ENCODE data around the gene MTUS2. TPM values are rescaled to one million over a fixed set of nuclear protein-coding genes. Genes with fewer than 3 reads are reported as not detected.

MTUS2 gene
- total and polyA plus RNA-seq, 3 experiments from 2014 or later = 0.60 TPM; not detected in 2

- no peaks in the 10 kb centered on the region for H3K27me3 ChIP-seq (ENCODE audit: insufficient read depth, low read length, poor library complexity, severe bottlenecking)
- peaks cover 3 to 7% (median 5%) of the 10 kb centered on the region in 3 donors for H3K4me1 Mint-ChIP-seq
These were observed 202.3 kb downstream of the MTUS2 start for GRCh38 chr13:29022410-29022809.

GRCh38 chr13:29022968-29023367 is 202.8 kb downstream of the MTUS2 start:
- Mint-ChIP-seq H3K27ac (no peak overlapping the region), H3K9me3 (peaks cover 0 to 3% (median 0%) of the 10 kb centered on the region in 5 donors), H3K36me3 (no peaks in the 10 kb centered on the region), H3K27me3 (peaks cover 0 to 4% of the 10 kb centered on the region in 2 donors), H3K4me1 (peaks cover 3 to 7% (median 5%) of the 10 kb centered on the region in 3 donors), H3K4me3 (no peak overlapping the region)
- no peak for DNase-seq
- Histone ChIP-seq H3K4me3 (ENCODE audit: low read length) (no peak overlapping the region), H3K27me3 (ENCODE audit: insufficient read depth, low read length, poor library complexity, severe bottlenecking) (no peaks in the 10 kb centered on the region), H3K36me3 (ENCODE audit: insufficient read depth, low read length) (no peaks in the 10 kb centered on the region), H3K9me3 (ENCODE audit: low read length) (no peaks in the 10 kb centered on the region), H3K27ac (ENCODE audit: low read depth, low read length) (no peak overlapping the region), H3K4me1 (ENCODE audit: insufficient read depth, low read length) (no peaks in the 10 kb centered on the region)
- ChIA-PET CTCF (no interaction called here), POLR2A (no interaction called here)

More at GRCh38 chr13:29022410-29022809, 202.3 kb downstream of the MTUS2 start:
- Mint-ChIP-seq H3K27me3 (peaks cover 0 to 4% of the 10 kb centered on the region in 2 donors), H3K36me3 (no peaks in the 10 kb centered on the region), H3K4me3 (no peak overlapping the region), H3K9me3 (peaks cover 0 to 3% (median 0%) of the 10 kb centered on the region in 5 donors), H3K27ac (no peak overlapping the region)
- no peak overlapping the region for H3K4me3 ChIP-seq (ENCODE audit: low read length)
- H3K9me3 ChIP-seq (ENCODE audit: low read length) = no peaks in the 10 kb centered on the region
- DNase-seq = no peak
- H3K4me1 ChIP-seq (ENCODE audit: insufficient read depth, low read length) = no peaks in the 10 kb centered on the region
- POLR2A ChIA-PET = no interaction called here
- CTCF ChIA-PET = no interaction called here
- no peak overlapping the region for H3K27ac ChIP-seq (ENCODE audit: low read depth, low read length)
- H3K36me3 ChIP-seq (ENCODE audit: insufficient read depth, low read length) = no peaks in the 10 kb centered on the region

GRCh38 chr13:29024783-29025182 is 204.6 kb downstream of the MTUS2 start:
- Mint-ChIP-seq H3K36me3 (no peaks in the 10 kb centered on the region), H3K4me1 (peaks cover 3 to 7% (median 5%) of the 10 kb centered on the region in 3 donors), H3K9me3 (peaks cover 0 to 9% (median 2%) of the 10 kb centered on the region in 5 donors), H3K27ac (no peak overlapping the region), H3K4me3 (no peak overlapping the region), H3K27me3 (peaks cover 0 to 7% of the 10 kb centered on the region in 2 donors)
- ChIA-PET CTCF (no interaction called here), POLR2A (no interaction called here)
- DNase-seq = no peak
- Histone ChIP-seq H3K9me3 (ENCODE audit: low read length) (no peaks in the 10 kb centered on the region), H3K4me3 (ENCODE audit: low read length) (no peak overlapping the region), H3K27ac (ENCODE audit: low read depth, low read length) (no peak overlapping the region), H3K27me3 (ENCODE audit: insufficient read depth, low read length, poor library complexity, severe bottlenecking) (no peaks in the 10 kb centered on the region), H3K4me1 (ENCODE audit: insufficient read depth, low read length) (no peaks in the 10 kb centered on the region), H3K36me3 (ENCODE audit: insufficient read depth, low read length) (no peaks in the 10 kb centered on the region)

- CTCF ChIA-PET = no interaction called here
- H3K27me3 ChIP-seq (ENCODE audit: insufficient read depth, low read length, poor library complexity, severe bottlenecking) = no peaks in the 10 kb centered on the region
- H3K9me3 ChIP-seq (ENCODE audit: low read length) = no peaks in the 10 kb centered on the region
- H3K9me3 Mint-ChIP-seq = peaks cover 0 to 9% (median 0%) of the 10 kb centered on the region in 5 donors
- H3K4me1 ChIP-seq (ENCODE audit: insufficient read depth, low read length) = no peaks in the 10 kb centered on the region
- H3K4me3 ChIP-seq (ENCODE audit: low read length) = no peak overlapping the region
- no peak overlapping the region for H3K4me3 Mint-ChIP-seq
- H3K36me3 ChIP-seq (ENCODE audit: insufficient read depth, low read length) = no peaks in the 10 kb centered on the region
- peaks cover 0 to 5% of the 10 kb centered on the region in 2 donors for H3K27me3 Mint-ChIP-seq
- H3K4me1 Mint-ChIP-seq = no peaks in the 10 kb centered on the region
- H3K27ac ChIP-seq (ENCODE audit: low read depth, low read length) = no peak overlapping the region
- no peak overlapping the region for H3K27ac Mint-ChIP-seq
- POLR2A ChIA-PET = no interaction called here
- no peaks in the 10 kb centered on the region for H3K36me3 Mint-ChIP-seq
- no peak for DNase-seq
These were observed 208.7 kb downstream of the MTUS2 start for GRCh38 chr13:29028868-29029267.

GRCh38 chr13:29038700-29039099 is 218.6 kb downstream of the MTUS2 start:
- Histone ChIP-seq H3K27ac (ENCODE audit: low read depth, low read length) (no peak overlapping the region), H3K27me3 (ENCODE audit: insufficient read depth, low read length, poor library complexity, severe bottlenecking) (no peaks in the 10 kb centered on the region), H3K36me3 (ENCODE audit: insufficient read depth, low read length) (no peaks in the 10 kb centered on the region)

GRCh38 chr13:29039212-29039611 is 219.1 kb downstream of the MTUS2 start:
- DNase-seq = no peak
- Mint-ChIP-seq H3K9me3 (no peaks in the 10 kb centered on the region), H3K4me1 (no peaks in the 10 kb centered on the region), H3K27me3 (no peaks in the 10 kb centered on the region), H3K27ac (no peak overlapping the region), H3K36me3 (no peaks in the 10 kb centered on the region), H3K4me3 (no peak overlapping the region)
- H3K9me3 ChIP-seq (ENCODE audit: low read length) = no peaks in the 10 kb centered on the region
- H3K4me1 ChIP-seq (ENCODE audit: insufficient read depth, low read length) = no peaks in the 10 kb centered on the region
- no peaks in the 10 kb centered on the region for H3K36me3 ChIP-seq (ENCODE audit: insufficient read depth, low read length)
- ChIA-PET POLR2A (no interaction called here), CTCF (no interaction called here)
- H3K27ac ChIP-seq (ENCODE audit: low read depth, low read length) = no peak overlapping the region
- no peak overlapping the region for H3K4me3 ChIP-seq (ENCODE audit: low read length)
- H3K27me3 ChIP-seq (ENCODE audit: insufficient read depth, low read length, poor library complexity, severe bottlenecking) = no peaks in the 10 kb centered on the region

More at GRCh38 chr13:29038700-29039099, 218.6 kb downstream of the MTUS2 start:
- POLR2A ChIA-PET = no interaction called here
- Histone ChIP-seq H3K9me3 (ENCODE audit: low read length) (no peaks in the 10 kb centered on the region), H3K4me3 (ENCODE audit: low read length) (no peak overlapping the region), H3K4me1 (ENCODE audit: insufficient read depth, low read length) (no peaks in the 10 kb centered on the region)
- DNase-seq = no peak
- CTCF ChIA-PET = no interaction called here
- H3K9me3 Mint-ChIP-seq = no peaks in the 10 kb centered on the region
- H3K36me3 Mint-ChIP-seq = no peaks in the 10 kb centered on the region
- no peak overlapping the region for H3K4me3 Mint-ChIP-seq
- no peaks in the 10 kb centered on the region for H3K4me1 Mint-ChIP-seq
- no peaks in the 10 kb centered on the region for H3K27me3 Mint-ChIP-seq
- no peak overlapping the region for H3K27ac Mint-ChIP-seq

- H3K27me3 ChIP-seq (ENCODE audit: insufficient read depth, low read length, poor library complexity, severe bottlenecking) = no peaks in the 10 kb centered on the region
- H3K4me3 ChIP-seq (ENCODE audit: low read length) = no peak overlapping the region
- Mint-ChIP-seq H3K4me3 (no peak overlapping the region), H3K27me3 (peaks cover 0 to 5% of the 10 kb centered on the region in 2 donors), H3K4me1 (peaks cover 0 to 4% (median 0%) of the 10 kb centered on the region in 3 donors), H3K9me3 (peaks cover 0 to 15% (median 8%) of the 10 kb centered on the region in 5 donors), H3K36me3 (peaks cover 0 to 3% (median 0%) of the 10 kb centered on the region in 3 donors), H3K27ac (no peak overlapping the region)
- no peaks in the 10 kb centered on the region for H3K9me3 ChIP-seq (ENCODE audit: low read length)
- H3K36me3 ChIP-seq (ENCODE audit: insufficient read depth, low read length) = no peaks in the 10 kb centered on the region
- H3K4me1 ChIP-seq (ENCODE audit: insufficient read depth, low read length) = no peaks in the 10 kb centered on the region
- DNase-seq = no peak
- H3K27ac ChIP-seq (ENCODE audit: low read depth, low read length) = no peak overlapping the region
- CTCF ChIA-PET = no interaction called here
- POLR2A ChIA-PET = no interaction called here
These were observed 226.4 kb downstream of the MTUS2 start for GRCh38 chr13:29046588-29046987.

GRCh38 chr13:29049524-29049923 is 229.4 kb downstream of the MTUS2 start:
- H3K36me3 Mint-ChIP-seq = peaks cover 0 to 3% (median 0%) of the 10 kb centered on the region in 3 donors

More at GRCh38 chr13:29049524-29049923, 229.4 kb downstream of the MTUS2 start:
- Histone ChIP-seq H3K9me3 (ENCODE audit: low read length) (no peaks in the 10 kb centered on the region), H3K27me3 (ENCODE audit: insufficient read depth, low read length, poor library complexity, severe bottlenecking) (no peaks in the 10 kb centered on the region), H3K4me3 (ENCODE audit: low read length) (no peak overlapping the region), H3K4me1 (ENCODE audit: insufficient read depth, low read length) (no peaks in the 10 kb centered on the region), H3K27ac (ENCODE audit: low read depth, low read length) (no peak overlapping the region), H3K36me3 (ENCODE audit: insufficient read depth, low read length) (no peaks in the 10 kb centered on the region)
- ChIA-PET CTCF (no interaction called here), POLR2A (no interaction called here)
- H3K4me3 Mint-ChIP-seq = no peak overlapping the region
- H3K27me3 Mint-ChIP-seq = peaks cover 0 to 5% of the 10 kb centered on the region in 2 donors
- H3K27ac Mint-ChIP-seq = no peak overlapping the region
- peaks cover 2 to 17% (median 8%) of the 10 kb centered on the region in 5 donors for H3K9me3 Mint-ChIP-seq
- H3K4me1 Mint-ChIP-seq = peaks cover 0 to 4% (median 0%) of the 10 kb centered on the region in 3 donors
- DNase-seq = no peak
